Effector CD8-positive, alpha-beta T cell (primary cell): ENCODE results near the gene SDHA.
"Not testable (repeated sequence)": the region's sequence is repeated elsewhere in the genome, so short reads cannot be mapped to it uniquely, and the experiment has no call there.

ENCODE experiments used
- DNase-seq: peaks from one replicate; lab custom pipeline; 2025; lab: John Stamatoyannopoulos, UW

SDHA gene

DNA sequence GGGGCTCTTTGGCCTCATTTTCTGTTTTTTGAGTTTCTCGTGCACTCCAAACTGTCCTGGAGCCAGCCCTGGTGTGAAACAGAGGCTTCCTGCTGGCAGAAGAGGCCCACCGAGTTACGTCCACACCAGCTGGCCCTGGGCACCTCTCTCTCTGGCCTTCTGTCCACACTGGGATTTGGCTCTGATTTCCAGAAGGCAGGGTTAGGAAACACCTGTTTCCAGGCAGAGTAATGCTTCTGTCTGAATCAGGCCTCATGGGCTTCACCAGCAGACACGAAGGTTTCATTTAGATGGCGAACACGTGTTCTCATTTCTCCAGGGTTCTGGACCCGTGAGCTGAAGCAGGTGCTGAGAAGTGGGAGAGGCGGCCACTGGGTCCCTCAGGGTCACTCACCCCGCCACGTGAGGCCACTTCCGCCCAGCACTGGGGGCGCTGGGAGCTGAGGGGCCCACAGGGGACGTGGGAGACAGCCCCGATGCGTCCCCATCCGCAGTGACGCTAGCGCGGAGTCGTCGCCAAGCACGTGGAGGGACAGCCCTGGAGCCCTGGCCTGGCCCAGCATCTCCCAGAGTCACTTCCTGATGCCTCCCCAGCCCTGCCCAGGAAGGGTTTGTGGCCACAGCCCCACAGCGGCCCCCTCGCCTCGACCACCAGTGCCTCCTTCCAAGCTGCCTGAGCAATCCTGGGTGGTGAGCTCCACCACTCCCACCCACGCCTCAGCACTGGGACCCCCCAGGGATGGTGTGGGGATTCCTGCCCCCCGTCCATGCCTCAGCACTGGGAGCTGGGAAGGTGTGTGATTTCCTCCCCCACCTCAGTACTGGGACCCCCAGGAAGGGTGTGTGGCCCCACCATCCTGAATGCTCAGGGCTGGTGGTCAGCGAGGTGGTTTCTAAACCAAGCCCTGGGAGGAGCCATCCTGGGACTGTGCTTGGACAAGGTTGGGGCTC, 31.8 kb upstream of the SDHA start:
- DNase-seq = no peak

- DNase-seq = no peak
Observed at GRCh38 chr5:187042-187431, 31.1 kb upstream of the SDHA start.

DNA sequence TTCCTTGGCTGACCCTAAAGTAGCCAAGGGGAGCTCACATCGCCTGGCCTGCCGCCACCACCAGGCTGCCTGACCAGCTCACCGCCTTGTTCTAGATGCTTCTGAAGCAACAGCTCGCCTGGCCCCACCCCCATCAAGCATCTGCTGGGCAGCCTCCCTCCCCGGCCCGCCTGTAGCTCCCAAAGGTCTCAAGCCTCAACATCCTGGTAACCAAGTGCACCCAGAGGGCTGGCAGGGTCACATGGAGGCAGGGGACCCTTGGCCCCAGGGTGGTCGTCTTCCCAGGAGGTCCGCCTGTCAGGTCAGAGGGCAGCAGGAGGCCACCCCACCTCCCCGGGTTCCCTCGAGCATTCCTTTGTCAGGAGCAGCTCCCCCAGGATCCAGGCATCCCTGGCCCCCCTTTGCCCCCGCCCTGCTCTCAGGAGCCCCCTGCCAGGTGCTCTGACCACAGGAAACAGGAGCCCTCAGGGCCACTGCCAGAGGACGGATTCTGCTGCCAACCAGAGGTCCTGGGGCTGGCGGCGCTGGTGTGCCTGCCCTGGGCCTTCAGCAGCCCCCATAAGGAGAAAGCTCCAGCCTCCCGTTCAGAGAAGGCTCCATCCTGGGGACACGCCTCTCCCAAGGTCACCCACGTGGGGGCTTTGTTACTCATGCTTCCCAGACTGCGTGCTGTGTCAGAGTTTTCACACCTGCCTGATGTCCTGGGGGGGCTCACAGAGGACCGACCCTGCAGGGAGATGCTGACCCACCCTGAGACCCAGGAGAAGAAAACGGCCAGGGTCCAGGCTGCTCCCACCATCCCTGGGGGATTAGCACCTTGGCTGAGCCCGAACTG, 30.3 kb upstream of the SDHA start:
- no peak for DNase-seq

- DNase-seq = peak; percentile 79
Observed at GRCh38 chr5:188488-189481, 29.3 kb upstream of the SDHA start.

- DNase-seq = no peak
Observed at GRCh38 chr5:189486-189885, 28.6 kb upstream of the SDHA start.

DNA sequence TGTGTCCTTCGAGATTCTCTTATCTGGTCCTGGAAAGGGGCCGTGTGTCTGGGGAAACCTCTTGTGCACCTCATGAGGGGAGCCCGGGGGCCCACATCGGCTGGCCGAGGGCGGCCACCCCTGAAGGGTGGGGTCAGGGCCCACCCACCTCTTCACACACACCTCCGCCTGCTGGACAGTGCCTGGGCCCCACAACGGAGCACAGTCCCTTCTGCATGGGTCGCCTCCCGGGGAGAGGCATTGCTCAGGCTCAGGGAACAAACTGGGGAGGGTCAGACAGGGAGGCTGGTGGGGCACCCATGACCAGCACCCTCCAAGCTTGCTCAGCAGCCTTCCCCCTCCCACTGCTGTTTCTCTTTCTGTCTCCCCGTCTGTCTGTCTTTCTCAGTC, 28.1 kb upstream of the SDHA start:
- DNase-seq = no peak

DNA sequence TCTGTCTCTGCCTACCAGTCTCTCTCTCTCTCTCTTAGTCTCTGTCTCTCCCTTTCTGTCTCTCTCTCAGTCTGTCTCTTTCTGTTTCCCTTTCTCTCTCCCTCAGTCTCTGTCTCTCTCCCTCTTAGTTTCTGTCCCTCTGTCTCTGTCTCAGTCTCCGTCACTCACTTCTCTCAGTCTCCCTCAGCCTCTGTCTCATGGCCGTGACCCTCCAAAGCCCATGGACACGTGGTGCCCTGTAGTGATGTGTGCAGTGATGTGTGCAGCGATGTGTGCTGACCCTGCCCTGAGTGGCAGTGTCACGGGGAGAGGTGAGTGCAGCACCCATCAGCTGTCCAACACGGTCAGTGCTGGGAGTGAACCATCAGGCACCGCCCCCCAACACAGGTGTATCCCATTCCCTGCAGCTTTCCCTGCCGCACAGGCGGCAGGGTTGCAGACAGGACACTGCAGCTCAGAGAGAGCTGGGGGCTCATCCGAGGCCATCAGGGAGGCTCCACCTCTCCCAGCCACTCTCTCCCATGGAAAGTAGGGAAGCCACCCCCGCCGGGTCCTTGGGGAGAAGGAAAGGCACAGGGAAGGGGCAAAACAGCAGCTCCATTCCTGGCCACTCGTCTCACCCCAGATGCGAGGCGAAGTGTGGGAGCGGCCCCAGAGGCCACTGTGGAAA, 27.6 kb upstream of the SDHA start:
- no peak for DNase-seq

DNA sequence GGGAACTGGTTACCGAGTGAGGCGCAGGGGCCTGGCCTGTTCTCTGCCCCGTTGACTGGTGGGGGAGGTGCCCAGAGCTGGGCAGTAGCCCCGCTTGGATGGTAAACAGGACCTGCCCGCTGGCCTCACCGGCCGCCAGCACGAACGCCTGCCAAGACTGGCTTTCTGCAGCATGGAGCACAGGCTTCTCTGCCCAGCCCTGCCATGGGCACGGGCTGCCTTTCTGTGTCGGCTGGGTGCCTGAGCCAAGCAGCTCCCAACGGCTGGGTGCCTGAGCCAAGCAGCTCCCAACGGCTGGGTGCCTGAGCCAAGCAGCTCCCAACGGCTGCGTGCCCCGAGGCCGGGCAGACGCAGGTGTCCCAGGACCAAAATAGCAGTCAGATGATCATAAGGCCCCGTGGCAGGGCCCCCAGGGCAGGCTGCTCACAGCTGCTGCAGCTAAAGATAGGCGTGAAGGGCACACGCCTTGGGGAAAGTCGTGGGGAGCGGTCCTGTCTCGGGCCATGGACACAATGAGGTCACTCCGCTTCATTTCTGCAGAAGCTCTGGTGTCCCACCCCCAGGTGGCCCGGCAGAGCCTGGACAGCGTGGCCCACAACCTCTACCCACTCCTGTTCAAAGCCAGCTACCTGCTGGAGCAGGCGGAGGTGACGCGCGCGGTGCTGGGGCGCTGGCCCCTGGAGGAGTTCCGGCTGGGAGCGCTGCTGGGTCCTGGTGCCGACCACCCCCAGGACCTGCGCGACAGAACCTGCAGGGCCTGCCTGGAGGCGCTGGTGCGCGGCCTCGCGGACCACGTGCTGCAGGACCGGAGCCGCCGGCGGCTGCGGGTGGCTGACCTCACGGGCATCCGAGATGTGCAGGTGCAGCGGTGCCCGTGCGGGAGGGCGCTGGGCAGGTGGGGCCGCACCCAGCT, 26.8 kb upstream of the SDHA start, which contains the start of gene LRRC14B:
TSS of gene LRRC14B (plus strand) at position 460 of the 913 bp plus-strand sequence. CDS start at position 504, 44 bp downstream.
- DNase-seq = no peak

GRCh38 chr5:191949-192690, 26.0 kb upstream of the SDHA start:
- no peak for DNase-seq

GRCh38 chr5:192691-192969, 25.5 kb upstream of the SDHA start:
- no peak for DNase-seq

GRCh38 chr5:192970-193831, 24.9 kb upstream of the SDHA start:
- DNase-seq = no peak

GRCh38 chr5:194102-194501, 24.0 kb upstream of the SDHA start:
- DNase-seq = no peak

GRCh38 chr5:194603-195209, 23.4 kb upstream of the SDHA start:
- no peak for DNase-seq

DNA sequence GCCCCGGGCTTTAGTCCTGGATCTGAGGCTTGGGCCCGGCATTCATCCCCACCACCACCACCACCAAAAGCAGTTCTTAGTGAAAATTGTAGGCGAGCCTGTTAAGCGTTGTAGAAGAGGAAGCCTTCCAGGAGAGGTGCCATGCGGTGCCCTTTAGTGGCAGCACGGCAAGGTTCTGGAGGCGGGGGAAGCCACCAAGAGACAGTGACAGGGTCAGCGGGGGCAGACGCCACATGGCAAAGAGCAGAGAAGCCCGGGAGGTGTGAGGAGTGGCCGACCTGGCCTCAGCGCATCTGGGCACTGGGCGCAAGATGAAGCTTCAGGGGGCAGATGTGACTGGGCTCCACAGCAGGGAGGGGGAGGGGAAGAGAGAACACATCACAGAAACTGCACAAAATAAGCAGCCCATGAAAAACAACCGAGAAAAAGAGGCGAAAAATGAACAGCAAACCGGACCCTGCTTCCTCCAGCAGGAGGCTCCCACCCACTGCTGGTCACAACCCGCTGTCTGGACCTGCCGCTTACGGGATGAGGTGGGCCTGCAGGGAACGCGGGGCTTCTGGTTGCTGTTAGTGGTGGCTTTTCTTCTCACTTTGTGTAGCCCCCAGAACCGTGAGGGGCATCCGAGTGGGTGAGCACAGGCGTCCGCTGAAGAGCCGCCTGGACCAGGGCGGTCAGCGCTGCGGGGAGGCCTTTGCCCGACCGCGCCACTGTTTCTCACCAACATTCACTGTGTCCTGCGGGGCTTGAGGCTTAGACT, 22.5 kb upstream of the SDHA start:
- DNase-seq = no peak

DNA sequence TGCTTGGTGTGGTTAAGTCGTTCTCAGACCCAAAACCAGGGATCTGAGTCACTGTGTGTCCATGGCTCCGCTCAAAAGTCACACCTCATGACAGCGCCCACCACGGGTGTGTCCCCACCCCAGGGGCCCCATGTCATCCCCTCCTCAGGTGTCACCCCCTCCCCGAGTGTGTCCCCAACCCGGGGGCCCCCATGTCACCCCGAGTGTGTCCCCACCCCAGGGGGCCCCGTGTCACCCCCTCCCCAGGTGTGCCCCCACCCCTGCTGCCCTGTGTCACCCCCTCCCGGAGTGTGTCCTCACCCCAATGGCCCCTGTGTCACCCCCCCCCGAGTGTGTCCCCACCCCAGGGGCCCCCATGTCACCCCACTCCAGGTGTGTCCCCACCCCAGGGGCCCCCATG, 21.8 kb upstream of the SDHA start:
- DNase-seq = no peak

- not testable (repeated sequence) for DNase-seq
Observed at GRCh38 chr5:197031-197430, 21.1 kb upstream of the SDHA start.

GRCh38 chr5:197892-198489, 20.1 kb upstream of the SDHA start:
- no peak for DNase-seq
